Effector memory CD8-positive, alpha-beta T cell (primary cell): ENCODE data around the gene SH3BP5.
A peak's percentile ranks its signal among the peaks of the same experiment; 100 is the strongest.
"Not testable (repeated sequence)": the region's sequence is repeated elsewhere in the genome, so short reads cannot be mapped to it uniquely, and the experiment has no call there.

ENCODE experiments used
- ATAC-seq: fragments of 150-1000 bp; cut with Tn5 transposase; replicated peaks from 2 replicates; pipeline ENCODE4 v1.10.0; 2021; ENCODE audit warnings: mild to moderate bottlenecking, moderate library complexity
- DNase-seq, 3 experiments: peaks; one replicate each; pipeline ENCODE4 v3.0.0; 2021
- H3K27ac Mint-ChIP-seq, 2 donors: one replicate each; pipeline ENCODE4 v1.8.0; 2022; ENCODE audit warnings: mild to moderate bottlenecking in 2 of 2, mixed read lengths in 2 of 2, moderate library complexity in 2 of 2
- H3K27me3 Mint-ChIP-seq, 2 donors: one replicate each; pipeline ENCODE4 v1.8.0; 2022; ENCODE audit warnings: mixed read lengths in 2 of 2
- H3K36me3 Mint-ChIP-seq: one replicate; pipeline ENCODE4 v1.8.0; 2022; ENCODE audit warnings: mild to moderate bottlenecking, moderate library complexity, mixed read lengths; ENCODE audit not compliant: insufficient read depth
- H3K4me1 Mint-ChIP-seq, 2 donors: one replicate each; pipeline ENCODE4 v1.8.0; 2022; ENCODE audit warnings: low read depth in 2 of 2, mixed read lengths in 2 of 2
- H3K4me3 Mint-ChIP-seq, 2 donors: one replicate each; pipeline ENCODE4 v1.8.0; 2022; ENCODE audit warnings: mild to moderate bottlenecking in 2 of 2, mixed read lengths in 2 of 2, moderate library complexity in 2 of 2
- H3K9me3 Mint-ChIP-seq, 2 donors: one replicate each; pipeline ENCODE4 v1.8.0; 2022; ENCODE audit warnings: mixed read lengths in 2 of 2

SH3BP5 gene

GRCh38 chr3:15356651-15357061 lies 24.3 kb upstream of the SH3BP5 start:
- Mint-ChIP-seq H3K4me3 (peak overlapping the region; percentile 38 to 54), H3K4me1 (peaks cover 9 to 23% of the 10 kb centered on the region in 2 donors), H3K27ac (peak overlapping the region; percentile 42 to 75)
- DNase-seq, H3K36me3 Mint-ChIP-seq, H3K27me3 Mint-ChIP-seq, H3K9me3 Mint-ChIP-seq: not testable (repeated sequence)
- peak; percentile 79 for ATAC-seq

DNA sequence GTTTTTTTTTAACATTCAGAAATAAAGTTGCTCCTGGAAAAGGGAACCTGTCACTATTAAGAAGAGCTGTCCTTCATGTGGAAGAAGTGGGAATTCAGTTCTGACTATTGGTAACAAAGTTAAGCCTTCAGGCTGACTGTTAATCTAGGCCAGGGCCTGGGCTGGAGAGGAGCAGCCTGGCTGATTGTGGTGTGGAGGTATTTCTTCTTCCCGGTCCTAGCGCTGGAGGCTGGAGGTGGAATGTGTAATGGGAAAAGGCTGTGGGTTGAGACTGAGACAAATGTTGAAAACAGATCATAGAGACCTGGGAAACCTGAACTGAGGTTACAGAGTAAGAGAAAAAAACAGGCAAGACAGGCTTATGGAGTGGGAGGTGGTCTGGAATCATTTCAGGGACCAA lies 23.8 kb upstream of the SH3BP5 start:
- H3K4me1 Mint-ChIP-seq = peaks cover 9 to 18% of the 10 kb centered on the region in 2 donors
- peak overlapping the region; percentile 42 to 75 for H3K27ac Mint-ChIP-seq
- H3K9me3 Mint-ChIP-seq = no peaks in the 10 kb centered on the region
- no peaks in the 10 kb centered on the region for H3K27me3 Mint-ChIP-seq
- DNase-seq (no peak), ATAC-seq (no peak)
- H3K4me3 Mint-ChIP-seq = peak overlapping the region; percentile 38 to 54
- no peaks in the 10 kb centered on the region for H3K36me3 Mint-ChIP-seq

- Mint-ChIP-seq H3K27ac (peak overlapping the region; percentile 8 to 59), H3K9me3 (no peaks in the 10 kb centered on the region), H3K4me1 (peaks cover 9 to 11% of the 10 kb centered on the region in 2 donors), H3K4me3 (no peak overlapping the region), H3K36me3 (peaks cover 4% of the 10 kb centered on the region), H3K27me3 (no peaks in the 10 kb centered on the region)
- no peak for ATAC-seq
- no peak for DNase-seq
Measured at GRCh38 chr3:15355086-15355485, 22.7 kb upstream of the SH3BP5 start.

GRCh38 chr3:15354485-15354884 lies 22.1 kb upstream of the SH3BP5 start:
- Mint-ChIP-seq H3K27me3 (no peaks in the 10 kb centered on the region), H3K27ac (peak overlapping the region in 1 of 2 donors; percentile 59), H3K4me3 (no peak overlapping the region), H3K4me1 (peaks cover 9 to 11% of the 10 kb centered on the region in 2 donors), H3K36me3 (peaks cover 4% of the 10 kb centered on the region), H3K9me3 (no peaks in the 10 kb centered on the region)
- ATAC-seq = no peak
- no peak for DNase-seq

- peaks cover 17 to 26% of the 10 kb centered on the region in 2 donors for H3K4me1 Mint-ChIP-seq
- no peak overlapping the region for H3K4me3 Mint-ChIP-seq
- H3K36me3 Mint-ChIP-seq = peaks cover 4% of the 10 kb centered on the region
- ATAC-seq = no peak
- no peaks in the 10 kb centered on the region for H3K9me3 Mint-ChIP-seq
- peak overlapping the region in 1 of 2 donors; percentile 49 for H3K27ac Mint-ChIP-seq
- H3K27me3 Mint-ChIP-seq = no peaks in the 10 kb centered on the region
- no peak for DNase-seq
Measured at GRCh38 chr3:15350141-15350540, 17.8 kb upstream of the SH3BP5 start.

GRCh38 chr3:15349438-15349837 lies 17.1 kb upstream of the SH3BP5 start:
- Mint-ChIP-seq H3K4me1 (peaks cover 17 to 27% of the 10 kb centered on the region in 2 donors), H3K27ac (peak overlapping the region in 1 of 2 donors; percentile 16)
- not testable (repeated sequence) for H3K9me3 Mint-ChIP-seq, H3K36me3 Mint-ChIP-seq, H3K4me3 Mint-ChIP-seq, ATAC-seq, DNase-seq, H3K27me3 Mint-ChIP-seq

DNA sequence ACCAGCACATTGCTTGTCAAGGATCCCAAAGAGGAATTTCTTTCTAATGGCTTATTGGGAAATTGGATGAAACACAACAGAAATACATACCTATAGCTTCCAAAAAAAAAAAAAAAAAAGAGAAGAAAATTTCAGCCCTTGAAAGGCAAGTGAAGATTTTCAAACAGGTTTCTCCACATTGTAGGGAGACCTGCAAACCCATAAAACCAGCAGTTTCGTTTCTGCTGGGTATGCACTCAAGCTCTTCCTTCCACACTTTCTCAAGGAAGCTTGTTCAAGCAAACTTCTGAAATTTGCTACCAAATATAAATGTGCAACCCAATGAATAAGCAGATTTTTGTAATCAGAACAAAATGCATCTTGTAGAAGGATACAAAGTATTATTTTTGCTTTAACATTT lies 15.9 kb upstream of the SH3BP5 start:
- no peaks in the 10 kb centered on the region for H3K27me3 Mint-ChIP-seq
- no peaks in the 10 kb centered on the region for H3K9me3 Mint-ChIP-seq
- DNase-seq (no peak), ATAC-seq (no peak)
- peaks cover 17 to 27% of the 10 kb centered on the region in 2 donors for H3K4me1 Mint-ChIP-seq
- H3K27ac Mint-ChIP-seq = peak overlapping the region in 1 of 2 donors; percentile 81
- peaks cover 4% of the 10 kb centered on the region for H3K36me3 Mint-ChIP-seq
- peak overlapping the region; percentile 29 to 63 for H3K4me3 Mint-ChIP-seq

- Mint-ChIP-seq H3K27ac (peak overlapping the region; percentile 67 to 81), H3K27me3 (no peaks in the 10 kb centered on the region), H3K9me3 (no peaks in the 10 kb centered on the region), H3K4me1 (peaks cover 17 to 27% of the 10 kb centered on the region in 2 donors), H3K4me3 (peak overlapping the region; percentile 63 to 64), H3K36me3 (peaks cover 4% of the 10 kb centered on the region)
- ATAC-seq (no peak), DNase-seq (no peak)
Measured at GRCh38 chr3:15347737-15348110, 15.3 kb upstream of the SH3BP5 start.

- Mint-ChIP-seq H3K4me3 (peak overlapping the region; percentile 63 to 64), H3K27me3 (no peaks in the 10 kb centered on the region), H3K9me3 (no peaks in the 10 kb centered on the region), H3K36me3 (peaks cover 4% of the 10 kb centered on the region), H3K27ac (peak overlapping the region; percentile 67 to 81), H3K4me1 (peaks cover 17 to 27% of the 10 kb centered on the region in 2 donors)
- DNase-seq = peak in 1 of 3 experiments; percentile 7
- peak; percentile 73 for ATAC-seq
Measured at GRCh38 chr3:15347063-15347736, 14.8 kb upstream of the SH3BP5 start.

GRCh38 chr3:15346516-15346915 lies 14.1 kb upstream of the SH3BP5 start:
- Mint-ChIP-seq H3K27me3 (no peaks in the 10 kb centered on the region), H3K4me3 (peak overlapping the region; percentile 24 to 64), H3K4me1 (peaks cover 17 to 27% of the 10 kb centered on the region in 2 donors), H3K36me3 (peaks cover 4% of the 10 kb centered on the region), H3K27ac (no peak overlapping the region), H3K9me3 (no peaks in the 10 kb centered on the region)
- ATAC-seq = no peak
- no peak for DNase-seq

DNA sequence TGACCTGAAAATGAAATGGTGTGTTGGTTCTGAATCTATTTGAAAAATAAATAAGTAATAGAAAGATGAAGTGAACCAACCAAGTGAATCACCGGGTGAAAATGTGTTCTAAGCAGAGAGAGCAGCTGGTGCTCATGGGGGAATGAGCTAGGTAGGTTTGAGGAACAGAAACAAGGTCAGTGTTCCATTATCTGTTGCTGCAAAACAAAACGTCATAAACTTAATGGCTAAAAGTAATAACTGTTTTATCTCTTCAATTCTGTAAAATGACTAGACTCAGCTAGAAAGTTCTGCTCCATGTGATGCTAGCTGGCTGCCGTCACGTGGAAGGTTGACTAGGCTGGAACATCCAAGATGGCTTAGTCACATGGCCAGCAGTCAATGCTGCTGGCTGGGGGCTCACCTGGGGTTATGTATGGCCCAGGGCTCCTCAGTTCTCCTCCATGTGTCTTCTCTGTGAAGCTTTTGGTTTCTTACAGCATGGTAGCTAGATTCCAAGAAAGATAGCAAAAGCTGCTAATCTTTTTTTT lies 13.3 kb upstream of the SH3BP5 start:
- Mint-ChIP-seq H3K4me3 (no peak overlapping the region), H3K27ac (peak overlapping the region in 1 of 2 donors; percentile 78), H3K27me3 (no peaks in the 10 kb centered on the region), H3K4me1 (peaks cover 17 to 33% of the 10 kb centered on the region in 2 donors), H3K9me3 (no peaks in the 10 kb centered on the region), H3K36me3 (peaks cover under 1% of the 10 kb centered on the region)
- DNase-seq (no peak), ATAC-seq (peak; percentile 46)

- ATAC-seq = no peak
- peaks cover 17 to 33% of the 10 kb centered on the region in 2 donors for H3K4me1 Mint-ChIP-seq
- no peaks in the 10 kb centered on the region for H3K9me3 Mint-ChIP-seq
- no peak for DNase-seq
- no peak overlapping the region for H3K4me3 Mint-ChIP-seq
- no peaks in the 10 kb centered on the region for H3K27me3 Mint-ChIP-seq
- H3K27ac Mint-ChIP-seq = peak overlapping the region in 1 of 2 donors; percentile 78
- no peaks in the 10 kb centered on the region for H3K36me3 Mint-ChIP-seq
Measured at GRCh38 chr3:15345066-15345607, 12.8 kb upstream of the SH3BP5 start.

DNA sequence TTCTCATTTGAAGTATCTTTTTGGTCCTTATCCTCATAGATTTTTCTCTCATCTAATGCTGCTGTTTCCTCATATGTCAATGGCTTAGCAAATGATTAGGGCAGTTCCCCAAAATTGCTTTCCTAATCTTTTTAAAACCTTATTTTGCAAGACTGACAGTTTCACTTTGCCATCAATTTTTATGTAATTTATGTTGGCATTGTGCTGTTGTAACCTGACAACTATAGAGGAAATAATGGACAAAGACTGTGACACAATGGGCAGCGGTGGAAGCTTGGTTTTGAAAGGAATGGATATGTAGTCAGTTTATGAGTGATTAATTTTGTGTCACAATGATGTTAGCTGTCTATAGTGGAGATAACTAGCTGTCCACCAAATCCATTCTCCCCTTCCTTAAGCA lies 10.6 kb upstream of the SH3BP5 start:
- no peak overlapping the region for H3K4me3 Mint-ChIP-seq
- H3K27ac Mint-ChIP-seq = no peak overlapping the region
- ATAC-seq (no peak), DNase-seq (no peak)
- no peaks in the 10 kb centered on the region for H3K36me3 Mint-ChIP-seq
- H3K9me3 Mint-ChIP-seq = no peaks in the 10 kb centered on the region
- H3K4me1 Mint-ChIP-seq = peaks cover 14 to 28% of the 10 kb centered on the region in 2 donors
- H3K27me3 Mint-ChIP-seq = no peaks in the 10 kb centered on the region

DNA sequence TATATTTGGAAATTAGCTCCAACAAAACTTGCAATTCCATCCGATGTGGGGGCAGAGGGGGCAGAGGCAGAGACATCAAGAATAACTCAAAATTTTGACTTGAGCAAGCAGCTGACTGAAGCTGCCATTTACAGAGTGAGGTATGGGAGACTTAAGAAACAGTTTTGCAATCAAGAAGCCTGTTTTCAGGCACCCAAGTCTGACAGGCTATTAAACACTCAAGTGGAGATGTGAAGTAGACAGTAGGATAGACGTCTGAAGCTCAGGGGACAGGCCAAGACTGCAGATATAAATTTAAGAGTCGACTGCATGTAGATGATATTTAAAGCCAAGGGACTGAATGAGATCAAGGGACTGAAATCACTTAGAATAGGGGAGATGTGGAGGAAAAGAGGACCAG lies 9.9 kb upstream of the SH3BP5 start:
- no peaks in the 10 kb centered on the region for H3K9me3 Mint-ChIP-seq
- no peak for ATAC-seq
- no peaks in the 10 kb centered on the region for H3K36me3 Mint-ChIP-seq
- H3K4me3 Mint-ChIP-seq = no peak overlapping the region
- H3K27ac Mint-ChIP-seq = no peak overlapping the region
- DNase-seq = no peak
- no peaks in the 10 kb centered on the region for H3K27me3 Mint-ChIP-seq
- peaks cover 8 to 23% of the 10 kb centered on the region in 2 donors for H3K4me1 Mint-ChIP-seq
